C4-2B (cell line): ENCODE data around the gene SESN1.

Source experiments
- CTCF ChIP-seq: fragments of 450-650 bp; conservative IDR thresholded peaks from 2 replicates; pipeline ENCODE4 v1.5.1; 2017; ENCODE audit warnings: mild to moderate bottlenecking
- ZFX ChIP-seq: fragments of 450-650 bp; IDR thresholded peaks from 2 replicates; pipeline ENCODE4 v1.6.1; 2017

GRCh38 chr6:108988296-108988695 is 106.3 kb downstream of the SESN1 start:
- TF ChIP-seq CTCF (no peak), ZFX (no peak)
